HepG2 (cell line): ENCODE data around the gene NYNRIN. TPM values are rescaled to one million over a fixed set of nuclear protein-coding genes. Genes with fewer than 3 reads are reported as not detected.

Source experiments
- ATAC-seq: fragments of 200-7000 bp; cut with Tn5 transposase; 3 replicates; pipeline ENCODE4 v1.9.1; 2020; ENCODE audit warnings: mild to moderate bottlenecking, moderate library complexity
- BruUV-seq: library from RNA; stranded (reverse); fragments of 400-500 nt; replicated peaks from 2 replicates; lab custom pipeline; 2021; lab: Mats Ljungman, UMichigan
- CTCF ChIA-PET: fragments of 300-600 bp; formaldehyde crosslinking; extraction: SDS; loops from one replicate; lab custom pipeline; 2021; ENCODE audit warnings: low total read pairs, inconsistent platforms, low intra/inter-chr PET ratio; lab: Yijun Ruan, JAX
- POLR2A ChIA-PET: fragments of 350-600 bp; sonication (Branson Sonifier 250); formaldehyde crosslinking; loops from one replicate; lab custom pipeline; 2020; ENCODE audit warnings: antibody characterized with exemption, inconsistent platforms; lab: Yijun Ruan, JAX
- DNase-seq: peaks from one replicate; pipeline ENCODE4 v3.0.0-alpha.2; 2015; ENCODE audit warnings: low spot score
- FAIRE-seq: peaks from 3 replicates; lab custom pipeline; 2011; peaks lifted over from hg19 to GRCh38; lab: Jason Lieb, UNC
- H2AFZ ChIP-seq: one replicate; pipeline ENCODE4 v1.6.1; 2011; ENCODE audit warnings: low read length, inconsistent platforms
- H3K27ac ChIP-seq: fragments of 300-600 bp; 3 replicates; pipeline ENCODE4 v1.8.0; 2011; ENCODE audit warnings: mixed run types, mild to moderate bottlenecking, mixed read lengths, low read length, inconsistent platforms; ENCODE audit not compliant: insufficient read depth; ENCODE audit errors: extremely low read length
- H3K27me3 ChIP-seq, 2 experiments: fragments of 200-600 bp in 1 of 2; 2 replicates in 1 of 2; 3 replicates in 1 of 2; pipeline versions ENCODE4 v1.6.0 to v1.8.0; 2011; ENCODE audit warnings: low read length in 2 of 2, mild to moderate bottlenecking in 2 of 2, moderate library complexity in 2 of 2, inconsistent platforms in 1 of 2; ENCODE audit not compliant: insufficient read depth in 2 of 2, control insufficient read depth in 1 of 2
- H3K36me3 ChIP-seq, 2 experiments: fragments of 200-600 bp in 1 of 2; replicated peaks in 1 of 2; 2 replicates in 1 of 2; 3 replicates in 1 of 2; pipeline versions ENCODE4 v1.5.1 to v1.8.0; 2011; ENCODE audit warnings: low read length in 2 of 2, inconsistent platforms in 1 of 2; ENCODE audit not compliant: insufficient read depth in 2 of 2, control insufficient read depth in 1 of 2
- H3K4me1 ChIP-seq: 2 replicates; pipeline ENCODE4 v1.5.1; 2012; ENCODE audit warnings: low read length, inconsistent platforms; ENCODE audit not compliant: insufficient read depth
- H3K4me2 ChIP-seq: 2 replicates; pipeline ENCODE4 v1.6.0; 2011; ENCODE audit warnings: low read depth, low read length, inconsistent platforms
- H3K4me3 ChIP-seq, 3 experiments: fragments of 200-600 bp in 1 of 3; sonication (generic), shearing (Covaris generic) in 1 of 3; replicated peaks in 1 of 3; 2 replicates each; pipeline ENCODE4 v1.5.1; 2011 to 2016; ENCODE audit warnings: low read length in 3 of 3, inconsistent platforms in 2 of 3, low read depth in 2 of 3, mild to moderate bottlenecking in 2 of 3, control low read depth in 1 of 3, mixed read lengths in 1 of 3; ENCODE audit not compliant: insufficient read depth in 1 of 3
- H3K79me2 ChIP-seq: one replicate; pipeline ENCODE4 v1.6.1; 2011; ENCODE audit warnings: low read length, inconsistent platforms; ENCODE audit not compliant: insufficient read depth
- H3K9ac ChIP-seq: 2 replicates; pipeline ENCODE4 v1.6.0; 2011; ENCODE audit warnings: mild to moderate bottlenecking, low read depth, low read length, inconsistent platforms; ENCODE audit not compliant: insufficient read depth
- H3K9me3 ChIP-seq: 2 replicates; pipeline ENCODE4 v1.5.1; 2012; ENCODE audit warnings: mild to moderate bottlenecking, low read length
- H4K20me1 ChIP-seq: 2 replicates; pipeline ENCODE4 v1.6.0; 2011; ENCODE audit warnings: inconsistent platforms, mild to moderate bottlenecking, low read length, moderate library complexity; ENCODE audit not compliant: insufficient read depth
- CENPX ChIP-seq: sonication (generic); formaldehyde crosslinking; IDR thresholded peaks from 2 replicates; pipeline ENCODE4 v1.9.0; 2021; ENCODE audit warnings: mild to moderate bottlenecking, missing genetic modification reagents, moderate library complexity
- FOXA3 ChIP-seq: IDR thresholded peaks from 2 replicates; pipeline ENCODE4 v1.6.1; 2016; ENCODE audit warnings: missing genetic modification reagents, missing compliant biosample characterization
- HOXA7 ChIP-seq: sonication (generic); formaldehyde crosslinking; IDR thresholded peaks from 2 replicates; pipeline ENCODE4 v1.8.1; 2022; ENCODE audit warnings: mild to moderate bottlenecking, missing genetic modification reagents, moderate library complexity
- JUN ChIP-seq: sonication (generic); formaldehyde crosslinking; IDR thresholded peaks from 2 replicates; pipeline ENCODE4 v1.4.0; 2020; ENCODE audit warnings: mild to moderate bottlenecking, missing genetic modification reagents
- KDM1A ChIP-seq: IDR thresholded peaks from 2 replicates; pipeline ENCODE4 v1.6.1; 2016; ENCODE audit warnings: missing compliant biosample characterization
- KDM2A ChIP-seq: sonication (generic); formaldehyde crosslinking; IDR thresholded peaks from 2 replicates; pipeline ENCODE4 v1.4.0; 2020; ENCODE audit warnings: low read depth, missing genetic modification reagents, borderline replicate concordance
- MZF1 ChIP-seq: sonication (generic); formaldehyde crosslinking; IDR thresholded peaks from 2 replicates; pipeline ENCODE4 v1.8.1; 2023; ENCODE audit warnings: mild to moderate bottlenecking, missing genetic modification reagents, borderline replicate concordance
- PRPF4 ChIP-seq: fragments of 200-400 bp; formaldehyde crosslinking; IDR thresholded peaks from 2 replicates; pipeline ENCODE4 v1.6.1; 2016; ENCODE audit warnings: low read length, low read depth; ENCODE audit not compliant: poor library complexity, severe bottlenecking
- SMAD3 ChIP-seq: sonication (generic); formaldehyde crosslinking; IDR thresholded peaks from 2 replicates; pipeline ENCODE4 v1.4.0; 2020; ENCODE audit warnings: missing genetic modification reagents
- THYN1 ChIP-seq: sonication (generic); formaldehyde crosslinking; IDR thresholded peaks from 2 replicates; pipeline ENCODE4 v1.8.1; 2023; ENCODE audit warnings: low read depth, mild to moderate bottlenecking, moderate library complexity, missing genetic modification reagents, borderline replicate concordance
- ZNF354B ChIP-seq: sonication (generic); formaldehyde crosslinking; IDR thresholded peaks from 2 replicates; pipeline ENCODE4 v1.8.0; 2022; ENCODE audit warnings: mild to moderate bottlenecking, missing genetic modification reagents
- ZNF589 ChIP-seq: sonication (generic); formaldehyde crosslinking; conservative IDR thresholded peaks from 2 replicates; pipeline ENCODE4 v1.8.0; 2022; ENCODE audit warnings: mild to moderate bottlenecking, moderate library complexity, missing genetic modification reagents
- ZNF607 ChIP-seq: sonication (generic); formaldehyde crosslinking; IDR thresholded peaks from 2 replicates; pipeline ENCODE4 v1.5.1; 2020; ENCODE audit warnings: missing genetic modification reagents, mild to moderate bottlenecking, borderline replicate concordance
- WGBS: methylation state at CpG from one replicate; pipeline ENCODE4 v1.1.6; 2017; ENCODE audit warnings: low lambda C conversion rate; 5-methylcytosine and 5-hydroxymethylcytosine counted together
- in situ Hi-C: cut with HindIII; loops from 2 replicates; pipeline ENCODE4 v1.10.0; 2017; ENCODE audit warnings: low pct_unique_long_range_greater_than_20kb; ENCODE audit not compliant: extremely low pct_ligation_motif_present
- intact Hi-C: fragments of 100-400 bp; cut with micrococcal nuclease; formaldehyde crosslinking; loops from one replicate; pipeline ENCODE4 v1.10.0; 2022; ENCODE audit not compliant: unreplicated experiment
- polyA plus RNA-seq, 8 experiments: library from polyadenylated mRNA; depleted of rRNA in 3 of 8; stranded (reverse) in 7 of 8; unstranded in 1 of 8; fragments of >200 nt; fragmentation: Illumina TruSeq in 4 of 8; extraction: Trizol in 4 of 8; gene quantifications; 2 replicates each; pipeline versions ENCODE4 v1.2.1 to v1.2.3, GENCODE V29; 2011 to 2016; ENCODE audit warnings: low read depth in 4 of 8, missing spikeins in 1 of 8, mixed read lengths in 1 of 8; ENCODE audit not compliant: insufficient read depth in 1 of 8
- total RNA-seq, 5 experiments: library from RNA; depleted of rRNA; stranded (reverse); fragments of >200 nt; fragmentation: Illumina TruSeq; extraction: Trizol; gene quantifications; 2 replicates each; pipeline ENCODE4 v1.2.3, GENCODE V29; 2016; ENCODE audit warnings: low read depth in 1 of 5
- TF ChIP-seq, protein P1 (sequence below): sonication (generic); formaldehyde crosslinking; IDR thresholded peaks from 2 replicates; pipeline ENCODE4 v1.5.0; 2020; ENCODE audit warnings: missing genetic modification reagents
- TF ChIP-seq, protein P2 (sequence below): sonication (generic); formaldehyde crosslinking; IDR thresholded peaks from 2 replicates; pipeline ENCODE4 v1.4.0; 2020; ENCODE audit warnings: missing genetic modification reagents, mild to moderate bottlenecking, borderline replicate concordance
- TF ChIP-seq, protein P3 (sequence below): sonication (generic); formaldehyde crosslinking; IDR thresholded peaks from 2 replicates; pipeline ENCODE4 v1.4.0; 2020; ENCODE audit warnings: missing genetic modification reagents

Gene NYNRIN
- total and polyA plus RNA-seq, 2 of the 13 experiments (the other 11 are each of a cell fraction or from before 2014, with no cell fraction given), result 0.63 to 1.1 TPM

DNA sequence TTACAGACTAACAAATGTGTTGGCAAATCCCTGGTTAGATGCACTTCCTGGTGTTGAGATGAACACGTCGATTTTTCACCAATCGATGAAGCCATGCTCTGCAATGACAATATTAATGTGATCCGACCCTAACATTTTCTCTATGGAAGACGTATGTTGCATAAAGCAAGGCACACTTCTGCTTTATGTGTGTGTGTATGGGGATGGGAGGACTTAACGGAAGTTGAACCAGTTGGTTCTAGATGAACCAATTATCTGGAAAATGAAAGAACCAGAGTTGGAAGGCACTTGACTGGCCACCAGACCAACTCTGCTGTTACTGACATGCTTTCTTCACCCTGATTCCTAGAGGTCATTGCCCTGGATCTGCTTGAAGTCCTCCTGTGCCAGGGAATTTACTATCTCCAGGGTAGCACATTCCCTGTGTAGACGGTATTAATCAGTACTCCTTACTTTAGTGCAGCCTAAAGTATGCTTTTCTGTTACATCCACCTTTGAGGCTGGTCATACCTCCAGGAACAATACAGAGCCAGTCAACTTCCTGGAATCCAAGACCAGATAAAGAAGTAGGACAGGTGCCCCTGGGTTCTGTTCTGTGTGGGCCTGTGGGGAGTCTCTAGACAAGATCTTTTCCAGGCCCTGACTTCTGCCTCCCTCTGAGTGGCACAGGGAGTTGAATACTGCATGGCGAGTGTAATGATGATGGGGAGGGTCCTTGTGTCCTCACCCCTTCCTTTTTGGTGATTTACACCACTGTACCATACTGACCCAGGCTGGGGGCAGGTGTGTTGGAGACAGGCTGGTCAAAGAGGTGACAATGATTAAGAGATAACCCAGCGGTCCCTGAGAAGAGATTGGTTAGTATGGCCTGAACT lies 39.7 kb downstream of the NYNRIN start:
- in situ Hi-C loops (loop anchor here (10.0 kb wide), 1 partner anchor 194 kb away; the partner anchor contains the start of gene TINF2), intact Hi-C loops (loop anchor here (10.0 kb wide), 1 partner anchor 854 kb away; no protein-coding TSS in a partner anchor)
- POLR2A ChIA-PET, result interaction anchor here (1.2 to 5.6 kb wide), 9 partner anchors 9 to 196 kb away, joined by 3 to 242 read pairs (median 10); partner anchors contain the start of genes CBLN3, CIDEB, DHRS1 and KHNYN
- DNase-seq (no peak), ATAC-seq (no peak), FAIRE-seq (no peak)
- 81% methylated on average over 9 of the region's 9 CpGs for WGBS
- Histone ChIP-seq H3K27me3 (peaks cover 0 to 4% of the 10 kb centered on the region in 2 experiments; a peak in 1 of 5 replicates), H3K4me1 (peaks cover 23% of the 10 kb centered on the region), H3K4me3 (no peak overlapping the region), H4K20me1 (no peaks in the 10 kb centered on the region; the same call in 1 of the 2 replicates), H3K36me3 (peaks cover 40 to 62% of the 10 kb centered on the region in 2 experiments), H3K27ac (no peak overlapping the region), H3K9me3 (no peaks in the 10 kb centered on the region), H3K9ac (no peak overlapping the region), H3K79me2 (peaks cover 20% of the 10 kb centered on the region), H3K4me2 (no peak overlapping the region), H2AFZ (no peak overlapping the region)
- no TSS peak for BruUV-seq
- CTCF ChIA-PET, result interaction anchor here (1.5 to 11.8 kb wide), 2 partner anchors 73 to 107 kb away, joined by 6 to 235 read pairs; partner anchors contain the start of gene ADCY4
- no peak for TF ChIP-seq SMAD3 (CRISPR knock-in tag)
- no peak for TF ChIP-seq HOXA7 (CRISPR knock-in tag)
- no peak for TF ChIP-seq MZF1 (CRISPR knock-in tag)
- TF ChIP-seq, protein P1, sequence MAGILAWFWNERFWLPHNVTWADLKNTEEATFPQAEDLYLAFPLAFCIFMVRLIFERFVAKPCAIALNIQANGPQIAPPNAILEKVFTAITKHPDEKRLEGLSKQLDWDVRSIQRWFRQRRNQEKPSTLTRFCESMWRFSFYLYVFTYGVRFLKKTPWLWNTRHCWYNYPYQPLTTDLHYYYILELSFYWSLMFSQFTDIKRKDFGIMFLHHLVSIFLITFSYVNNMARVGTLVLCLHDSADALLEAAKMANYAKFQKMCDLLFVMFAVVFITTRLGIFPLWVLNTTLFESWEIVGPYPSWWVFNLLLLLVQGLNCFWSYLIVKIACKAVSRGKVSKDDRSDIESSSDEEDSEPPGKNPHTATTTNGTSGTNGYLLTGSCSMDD, result 0 out of 2 replicates have a peak, but pooled peaks have one; percentile 8
- TF ChIP-seq PRPF4, result no peak
- TF ChIP-seq, protein P2, sequence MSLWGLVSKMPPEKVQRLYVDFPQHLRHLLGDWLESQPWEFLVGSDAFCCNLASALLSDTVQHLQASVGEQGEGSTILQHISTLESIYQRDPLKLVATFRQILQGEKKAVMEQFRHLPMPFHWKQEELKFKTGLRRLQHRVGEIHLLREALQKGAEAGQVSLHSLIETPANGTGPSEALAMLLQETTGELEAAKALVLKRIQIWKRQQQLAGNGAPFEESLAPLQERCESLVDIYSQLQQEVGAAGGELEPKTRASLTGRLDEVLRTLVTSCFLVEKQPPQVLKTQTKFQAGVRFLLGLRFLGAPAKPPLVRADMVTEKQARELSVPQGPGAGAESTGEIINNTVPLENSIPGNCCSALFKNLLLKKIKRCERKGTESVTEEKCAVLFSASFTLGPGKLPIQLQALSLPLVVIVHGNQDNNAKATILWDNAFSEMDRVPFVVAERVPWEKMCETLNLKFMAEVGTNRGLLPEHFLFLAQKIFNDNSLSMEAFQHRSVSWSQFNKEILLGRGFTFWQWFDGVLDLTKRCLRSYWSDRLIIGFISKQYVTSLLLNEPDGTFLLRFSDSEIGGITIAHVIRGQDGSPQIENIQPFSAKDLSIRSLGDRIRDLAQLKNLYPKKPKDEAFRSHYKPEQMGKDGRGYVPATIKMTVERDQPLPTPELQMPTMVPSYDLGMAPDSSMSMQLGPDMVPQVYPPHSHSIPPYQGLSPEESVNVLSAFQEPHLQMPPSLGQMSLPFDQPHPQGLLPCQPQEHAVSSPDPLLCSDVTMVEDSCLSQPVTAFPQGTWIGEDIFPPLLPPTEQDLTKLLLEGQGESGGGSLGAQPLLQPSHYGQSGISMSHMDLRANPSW, result no peak
- no peak for TF ChIP-seq THYN1 (CRISPR knock-in tag)
- TF ChIP-seq JUN (CRISPR knock-in tag), result no peak
- no peak for TF ChIP-seq KDM1A (CRISPR knock-in tag)
- no peak for TF ChIP-seq ZNF354B (CRISPR knock-in tag)
- TF ChIP-seq ZNF589 (CRISPR knock-in tag), result peak; percentile 55; the same call in 1 of the 2 replicates
- no peak for TF ChIP-seq CENPX
- TF ChIP-seq, protein P3, sequence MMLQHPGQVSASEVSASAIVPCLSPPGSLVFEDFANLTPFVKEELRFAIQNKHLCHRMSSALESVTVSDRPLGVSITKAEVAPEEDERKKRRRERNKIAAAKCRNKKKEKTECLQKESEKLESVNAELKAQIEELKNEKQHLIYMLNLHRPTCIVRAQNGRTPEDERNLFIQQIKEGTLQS (CRISPR knock-in tag), result no peak
- 0 out of 2 replicates have a peak, but pooled peaks have one; percentile 24 for TF ChIP-seq KDM2A (CRISPR knock-in tag)
- TF ChIP-seq FOXA3 (CRISPR knock-in tag), result peak; percentile 6
- peak; percentile 32; the same call in 1 of the 2 replicates for TF ChIP-seq ZNF607 (CRISPR knock-in tag)
